HS-5 (cell line): ENCODE results near the gene CACNA1D.

ENCODE experiments used
- DNase-seq: peaks from one replicate; pipeline ENCODE4 v3.0.0-alpha.2; 2012; ENCODE audit warnings: low read depth

Gene CACNA1D

GRCh38 chr3:53789459-53789858 is 295.0 kb downstream of the CACNA1D start:
- DNase-seq: no peak

DNA sequence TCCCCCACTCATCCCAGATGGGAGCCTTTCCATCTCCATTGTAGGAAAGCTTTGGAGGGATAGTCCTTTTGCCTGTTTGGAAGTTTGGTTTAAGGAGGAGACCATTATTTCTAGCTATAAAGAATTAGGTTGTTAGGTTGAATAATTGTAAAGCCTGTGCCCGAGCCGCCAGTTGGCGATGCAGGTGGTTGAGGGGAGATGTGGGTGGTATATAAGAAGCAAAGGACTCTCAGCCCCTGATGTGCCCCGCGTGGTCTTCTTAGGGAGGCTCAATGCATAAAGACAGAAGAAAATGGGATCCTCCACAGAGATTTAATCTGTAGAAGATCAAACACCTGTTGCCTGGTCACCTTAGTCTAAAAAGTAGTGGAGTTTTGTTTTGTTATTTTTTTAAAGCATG is 296.1 kb downstream of the CACNA1D start:
- DNase-seq: no peak

DNA sequence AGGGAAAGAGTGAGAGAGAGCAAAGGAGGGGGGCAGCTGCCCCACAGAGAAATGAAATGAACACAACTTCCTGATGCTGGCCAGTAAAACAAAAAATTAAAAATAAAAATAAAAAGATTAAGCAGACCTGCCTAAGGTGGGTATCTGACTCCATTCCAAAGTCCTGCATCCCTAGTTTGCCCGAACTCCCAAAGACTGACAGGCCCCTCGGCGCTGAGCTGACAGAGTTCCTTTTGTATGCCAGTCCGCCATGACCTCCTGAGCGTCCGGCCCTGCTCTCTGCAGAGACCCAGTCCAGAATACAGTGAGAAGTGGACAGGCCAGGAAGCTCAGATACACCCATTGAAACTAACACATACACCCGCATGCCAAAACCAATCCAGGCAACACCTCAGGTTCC is 296.9 kb downstream of the CACNA1D start:
- no peak for DNase-seq

GRCh38 chr3:53792866-53793265 is 298.5 kb downstream of the CACNA1D start:
- DNase-seq: no peak

GRCh38 chr3:53794597-53794996 is 300.2 kb downstream of the CACNA1D start:
- DNase-seq: no peak

DNA sequence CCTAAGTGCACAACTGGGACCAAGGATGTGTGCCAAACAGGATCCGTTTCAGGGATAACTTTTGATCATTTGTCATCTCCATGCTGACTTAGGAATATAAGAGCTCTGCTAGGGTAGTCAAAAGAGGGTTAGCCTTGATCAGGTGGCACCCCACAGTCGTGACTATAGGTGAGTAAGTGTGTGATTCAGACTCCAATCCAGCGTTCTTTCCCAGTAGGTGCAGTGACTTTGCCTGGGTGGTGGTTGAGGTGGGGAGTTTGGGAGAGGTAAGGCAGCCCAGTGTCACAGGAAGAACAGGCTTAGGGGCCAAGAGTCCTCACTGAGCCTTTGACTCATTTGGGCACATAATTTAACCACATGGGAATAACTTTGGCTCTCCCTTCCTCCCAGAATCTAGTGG is 300.8 kb downstream of the CACNA1D start:
- no peak for DNase-seq

GRCh38 chr3:53795789-53796560 is 301.6 kb downstream of the CACNA1D start:
- no peak for DNase-seq

- no peak for DNase-seq
These were observed 303.7 kb downstream of the CACNA1D start for GRCh38 chr3:53798144-53798543.

- DNase-seq: no peak
These were observed 305.0 kb downstream of the CACNA1D start for GRCh38 chr3:53799338-53799865.

DNA sequence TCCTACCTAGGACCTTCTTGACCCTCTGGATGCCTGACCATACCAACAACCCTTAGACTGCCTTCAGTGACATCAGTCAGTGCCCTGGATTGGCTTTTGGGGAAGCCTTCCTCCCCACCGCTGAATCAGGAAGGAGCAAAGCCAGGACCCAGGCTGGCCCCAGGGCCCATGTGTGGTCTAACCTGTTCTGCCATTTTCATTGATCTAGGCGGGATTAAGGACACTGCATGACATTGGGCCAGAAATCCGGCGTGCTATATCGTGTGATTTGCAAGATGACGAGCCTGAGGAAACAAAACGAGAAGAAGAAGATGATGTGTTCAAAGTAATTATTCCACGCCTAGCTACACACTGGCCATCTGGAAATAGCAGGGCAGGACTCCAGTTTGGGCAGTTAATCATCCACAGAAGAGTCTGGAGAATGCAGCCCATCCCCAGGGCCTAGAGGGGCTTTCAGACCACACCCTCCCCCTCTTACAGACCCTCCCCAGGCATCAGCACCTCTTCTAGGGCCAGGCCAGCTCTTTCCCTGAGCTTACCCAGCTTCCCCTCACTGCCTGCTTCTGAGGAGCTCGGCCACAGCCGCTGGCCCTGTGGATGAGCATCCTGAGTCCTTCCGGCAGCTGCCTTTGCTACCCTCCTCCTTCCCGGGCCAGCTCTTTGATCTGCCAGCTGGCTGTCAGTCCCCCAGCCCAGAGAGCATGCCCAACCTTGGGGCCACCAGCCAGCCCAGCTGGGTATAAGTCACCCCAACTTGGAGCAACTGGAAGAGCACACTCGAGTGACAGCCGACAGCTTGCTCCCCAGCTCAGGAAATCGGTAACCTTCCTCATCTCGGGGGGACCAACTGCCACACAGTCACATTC is 305.9 kb downstream of the CACNA1D start:
- no peak for DNase-seq

GRCh38 chr3:53801319-53801718 is 306.9 kb downstream of the CACNA1D start:
- DNase-seq: no peak

DNA sequence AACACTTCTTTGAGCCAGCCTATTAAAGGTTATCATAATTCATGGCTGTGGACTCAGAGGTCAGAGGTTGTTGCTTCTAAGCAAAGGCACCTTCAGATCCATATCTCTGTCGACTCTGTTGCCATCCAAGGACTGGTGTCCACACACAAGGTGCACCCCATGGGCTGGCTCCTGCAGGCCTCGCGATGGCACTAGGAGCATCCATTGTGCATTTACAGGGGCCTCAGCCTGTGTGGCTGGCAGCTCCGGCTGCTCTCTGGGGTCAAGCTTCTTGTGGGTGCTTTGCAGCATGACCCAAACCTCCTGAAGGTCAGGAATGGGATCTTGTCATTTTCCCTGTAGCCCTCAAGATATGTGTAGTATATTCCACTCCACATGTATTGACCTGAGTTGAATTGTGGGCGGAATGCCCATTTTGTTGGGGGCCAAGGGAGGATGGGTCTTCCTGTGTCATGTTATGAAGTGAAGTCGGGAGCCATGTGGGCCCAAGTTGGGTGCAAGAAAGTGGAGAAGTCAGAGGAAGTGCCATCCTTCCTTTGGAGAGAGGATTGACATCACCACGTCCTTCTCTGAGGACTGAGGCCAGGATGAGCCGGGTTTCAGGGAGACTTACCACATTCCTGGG is 308.0 kb downstream of the CACNA1D start:
- DNase-seq: no peak

- no peak for DNase-seq
These were observed 308.9 kb downstream of the CACNA1D start for GRCh38 chr3:53803124-53803815.

GRCh38 chr3:53803816-53804695 is 309.6 kb downstream of the CACNA1D start:
- DNase-seq: no peak

- DNase-seq: peak; percentile 73
These were observed 310.5 kb downstream of the CACNA1D start for GRCh38 chr3:53804697-53805462.

DNA sequence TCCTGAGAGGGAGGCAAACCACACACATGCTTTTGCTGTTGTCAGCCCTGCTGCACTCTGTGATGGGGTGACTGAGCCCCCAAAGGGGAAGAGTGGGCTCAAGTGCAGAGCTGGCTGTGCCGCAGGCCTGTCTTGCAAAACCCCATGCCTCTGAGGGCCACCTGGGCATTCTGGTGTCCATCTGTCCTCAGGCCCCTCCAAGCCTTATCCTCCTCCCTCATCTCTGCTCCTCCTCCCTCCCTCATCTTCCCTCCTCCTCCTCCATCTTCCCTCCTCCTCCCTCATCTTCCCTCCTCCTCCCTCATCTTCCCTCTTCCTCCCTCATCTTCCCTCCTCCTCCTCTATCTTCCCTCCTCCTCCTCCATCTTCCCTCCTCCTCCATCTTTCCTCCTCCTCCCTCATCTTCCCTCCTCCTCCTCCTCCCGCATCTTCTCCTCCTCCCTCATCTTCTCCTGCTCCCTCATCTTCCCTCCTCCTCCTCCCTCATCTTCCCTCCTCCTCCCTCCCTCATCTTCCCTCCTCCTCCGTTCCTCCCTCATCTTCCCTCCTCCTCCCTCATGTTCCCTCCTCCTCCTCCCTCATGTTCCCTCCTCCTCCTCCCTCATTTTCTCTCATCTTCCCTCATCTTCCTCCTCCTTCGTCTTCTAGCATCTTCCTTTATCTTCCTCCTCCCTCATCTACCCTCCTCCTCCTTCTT is 311.2 kb downstream of the CACNA1D start:
- DNase-seq: no peak

GRCh38 chr3:53806182-53807116 is 312.0 kb downstream of the CACNA1D start:
- peak; percentile 80 for DNase-seq

GRCh38 chr3:53807117-53807810 is 312.9 kb downstream of the CACNA1D start:
- DNase-seq: no peak
